SK-N-SH treated with all-trans-retinoic acid at 6 μM for 48 hours (cell line): ENCODE measurements around the gene REXO4.

Experiments used
- ATAC-seq: fragments of 200-7000 bp; cut with Tn5 transposase; 3 replicates; pipeline ENCODE4 v1.9.1; 2020; ENCODE audit warnings: mild to moderate bottlenecking, moderate library complexity
- ARNTL ChIP-seq: fragments of 450-650 bp; formaldehyde crosslinking; IDR thresholded peaks from 2 replicates; pipeline ENCODE4 v1.5.0; 2020; ENCODE audit warnings: low read depth, mild to moderate bottlenecking, moderate library complexity, borderline replicate concordance
- BACH2 ChIP-seq: fragments of 250-450 bp; sonication (Bioruptor Pico); IDR thresholded peaks from 2 replicates; pipeline ENCODE4 v1.9.0; 2021; ENCODE audit warnings: mild to moderate bottlenecking, borderline replicate concordance
- CSDC2 ChIP-seq: fragments of 250-450 bp; sonication (Bioruptor Pico); IDR thresholded peaks from 2 replicates; pipeline ENCODE4 v1.5.0; 2020; ENCODE audit warnings: mild to moderate bottlenecking, moderate library complexity
- CSRNP3 ChIP-seq: fragments of 250-450 bp; sonication (Bioruptor Pico); IDR thresholded peaks from 2 replicates; pipeline ENCODE4 v1.5.1; 2021; ENCODE audit warnings: mild to moderate bottlenecking, moderate library complexity
- ESRRG ChIP-seq: fragments of 250-450 bp; sonication (Bioruptor Pico); IDR thresholded peaks from 2 replicates; pipeline ENCODE4 v1.6.1; 2021; ENCODE audit warnings: mild to moderate bottlenecking
- GLIS3 ChIP-seq: fragments of 250-450 bp; sonication (Bioruptor Pico); IDR thresholded peaks from 2 replicates; pipeline ENCODE4 v1.5.0; 2020; ENCODE audit warnings: mild to moderate bottlenecking, moderate library complexity
- ISL1 ChIP-seq: fragments of 250-450 bp; sonication (Bioruptor Pico); IDR thresholded peaks from 2 replicates; pipeline ENCODE4 v2.1.2; 2022; ENCODE audit warnings: mild to moderate bottlenecking, moderate library complexity
- OSR1 ChIP-seq: fragments of 250-450 bp; sonication (Bioruptor Pico); IDR thresholded peaks from 2 replicates; pipeline ENCODE4 v1.8.0; 2022; ENCODE audit warnings: moderate library complexity, mild to moderate bottlenecking, inconsistent platforms
- PATZ1 ChIP-seq: fragments of 250-450 bp; sonication (Bioruptor Pico); IDR thresholded peaks from 2 replicates; pipeline ENCODE4 v1.8.0; 2020; ENCODE audit warnings: mild to moderate bottlenecking, moderate library complexity, borderline replicate concordance
- RARB ChIP-seq: fragments of 250-450 bp; sonication (Bioruptor Pico); IDR thresholded peaks from 2 replicates; pipeline ENCODE4 v1.8.0; 2021; ENCODE audit warnings: mild to moderate bottlenecking, moderate library complexity
- SNAI2 ChIP-seq: fragments of 250-450 bp; sonication (Bioruptor Pico); IDR thresholded peaks from 2 replicates; pipeline ENCODE4 v1.5.0; 2020; ENCODE audit warnings: mild to moderate bottlenecking, moderate library complexity
- TOX ChIP-seq: fragments of 250-450 bp; sonication (Bioruptor Pico); IDR thresholded peaks from 2 replicates; pipeline ENCODE4 v1.8.0; 2021; ENCODE audit warnings: mild to moderate bottlenecking, moderate library complexity, borderline replicate concordance
- ZFP3 ChIP-seq: fragments of 250-450 bp; sonication (Bioruptor Pico); IDR thresholded peaks from 2 replicates; pipeline ENCODE4 v1.5.0; 2020; ENCODE audit warnings: mild to moderate bottlenecking, moderate library complexity
- ZFP30 ChIP-seq: fragments of 450-650 bp; formaldehyde crosslinking; IDR thresholded peaks from 2 replicates; pipeline ENCODE4 v1.5.0; 2022; ENCODE audit warnings: mild to moderate bottlenecking, moderate library complexity
- ZNF565 ChIP-seq: fragments of 450-650 bp; formaldehyde crosslinking; conservative IDR thresholded peaks from 2 replicates; pipeline ENCODE4 v1.5.0; 2020; ENCODE audit warnings: low read depth, mild to moderate bottlenecking, moderate library complexity
- ZNF70 ChIP-seq: fragments of 450-650 bp; formaldehyde crosslinking; IDR thresholded peaks from 2 replicates; pipeline ENCODE4 v1.5.0; 2020; ENCODE audit warnings: mild to moderate bottlenecking, moderate library complexity
- TF ChIP-seq, protein P1 (sequence below): fragments of 250-450 bp; sonication (Bioruptor Pico); IDR thresholded peaks from 2 replicates; pipeline ENCODE4 v1.5.0; 2020; ENCODE audit warnings: mild to moderate bottlenecking, moderate library complexity
- TF ChIP-seq, protein P2 (sequence below): fragments of 250-450 bp; sonication (Bioruptor Pico); IDR thresholded peaks from 2 replicates; pipeline ENCODE4 v1.5.1; 2020; ENCODE audit warnings: low read depth, mild to moderate bottlenecking, moderate library complexity
- TF ChIP-seq, protein P3 (sequence below): fragments of 250-450 bp; sonication (Bioruptor Pico); IDR thresholded peaks from 2 replicates; pipeline ENCODE4 v1.8.0; 2021; ENCODE audit warnings: low read depth, mild to moderate bottlenecking, moderate library complexity, borderline replicate concordance

REXO4 gene

GRCh38 chr9:133383438-133383837, 34.4 kb downstream of the REXO4 start (continued):
- TF ChIP-seq, protein P1, sequence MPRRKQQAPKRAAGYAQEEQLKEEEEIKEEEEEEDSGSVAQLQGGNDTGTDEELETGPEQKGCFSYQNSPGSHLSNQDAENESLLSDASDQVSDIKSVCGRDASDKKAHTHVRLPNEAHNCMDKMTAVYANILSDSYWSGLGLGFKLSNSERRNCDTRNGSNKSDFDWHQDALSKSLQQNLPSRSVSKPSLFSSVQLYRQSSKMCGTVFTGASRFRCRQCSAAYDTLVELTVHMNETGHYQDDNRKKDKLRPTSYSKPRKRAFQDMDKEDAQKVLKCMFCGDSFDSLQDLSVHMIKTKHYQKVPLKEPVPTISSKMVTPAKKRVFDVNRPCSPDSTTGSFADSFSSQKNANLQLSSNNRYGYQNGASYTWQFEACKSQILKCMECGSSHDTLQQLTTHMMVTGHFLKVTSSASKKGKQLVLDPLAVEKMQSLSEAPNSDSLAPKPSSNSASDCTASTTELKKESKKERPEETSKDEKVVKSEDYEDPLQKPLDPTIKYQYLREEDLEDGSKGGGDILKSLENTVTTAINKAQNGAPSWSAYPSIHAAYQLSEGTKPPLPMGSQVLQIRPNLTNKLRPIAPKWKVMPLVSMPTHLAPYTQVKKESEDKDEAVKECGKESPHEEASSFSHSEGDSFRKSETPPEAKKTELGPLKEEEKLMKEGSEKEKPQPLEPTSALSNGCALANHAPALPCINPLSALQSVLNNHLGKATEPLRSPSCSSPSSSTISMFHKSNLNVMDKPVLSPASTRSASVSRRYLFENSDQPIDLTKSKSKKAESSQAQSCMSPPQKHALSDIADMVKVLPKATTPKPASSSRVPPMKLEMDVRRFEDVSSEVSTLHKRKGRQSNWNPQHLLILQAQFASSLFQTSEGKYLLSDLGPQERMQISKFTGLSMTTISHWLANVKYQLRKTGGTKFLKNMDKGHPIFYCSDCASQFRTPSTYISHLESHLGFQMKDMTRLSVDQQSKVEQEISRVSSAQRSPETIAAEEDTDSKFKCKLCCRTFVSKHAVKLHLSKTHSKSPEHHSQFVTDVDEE (CRISPR knock-in tag) = no peak
- TF ChIP-seq, protein P2, sequence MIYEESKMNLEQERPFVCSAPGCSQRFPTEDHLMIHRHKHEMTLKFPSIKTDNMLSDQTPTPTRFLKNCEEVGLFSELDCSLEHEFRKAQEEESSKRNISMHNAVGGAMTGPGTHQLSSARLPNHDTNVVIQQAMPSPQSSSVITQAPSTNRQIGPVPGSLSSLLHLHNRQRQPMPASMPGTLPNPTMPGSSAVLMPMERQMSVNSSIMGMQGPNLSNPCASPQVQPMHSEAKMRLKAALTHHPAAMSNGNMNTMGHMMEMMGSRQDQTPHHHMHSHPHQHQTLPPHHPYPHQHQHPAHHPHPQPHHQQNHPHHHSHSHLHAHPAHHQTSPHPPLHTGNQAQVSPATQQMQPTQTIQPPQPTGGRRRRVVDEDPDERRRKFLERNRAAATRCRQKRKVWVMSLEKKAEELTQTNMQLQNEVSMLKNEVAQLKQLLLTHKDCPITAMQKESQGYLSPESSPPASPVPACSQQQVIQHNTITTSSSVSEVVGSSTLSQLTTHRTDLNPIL (CRISPR knock-in tag) = no peak
- TF ChIP-seq GLIS3 (CRISPR knock-in tag) (no peak), TOX (no peak)

DNA sequence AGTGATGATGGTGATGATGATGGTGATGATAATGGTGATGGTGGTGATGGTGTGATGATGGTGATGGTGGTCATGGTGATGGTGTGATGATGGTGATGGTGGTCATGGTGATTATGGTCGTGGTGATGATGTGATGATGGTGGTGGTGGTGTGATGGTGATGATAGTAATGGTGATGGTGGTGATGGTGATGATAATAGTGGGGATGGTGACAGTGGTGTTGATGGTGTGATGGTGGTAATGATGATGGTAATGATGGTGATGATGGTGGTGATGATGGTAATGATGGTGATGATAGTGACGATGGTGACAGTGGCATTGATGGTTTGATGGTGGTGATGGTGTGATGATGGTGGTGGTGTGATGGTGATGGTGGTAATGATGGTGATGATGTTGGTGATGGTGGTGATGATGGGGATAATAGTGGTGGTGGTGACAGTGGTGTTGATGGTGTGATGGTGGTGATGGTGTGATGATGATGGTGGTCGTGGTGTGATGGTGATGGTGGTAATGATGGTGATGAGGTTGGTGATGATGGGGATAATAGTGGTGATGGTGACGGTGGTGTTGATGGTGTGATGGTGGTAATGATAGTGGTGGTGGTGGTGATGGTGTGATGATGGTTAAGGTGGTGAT, 35.2 kb downstream of the REXO4 start:
- ATAC-seq = no peak
- TF ChIP-seq PATZ1 (CRISPR knock-in tag) (no peak), ZFP3 (CRISPR knock-in tag) (no peak), ZNF565 (CRISPR knock-in tag) (no peak)

GRCh38 chr9:133380734-133381133, 37.1 kb downstream of the REXO4 start:
- ATAC-seq = no peak
- TF ChIP-seq ZNF565 (CRISPR knock-in tag) (no peak), OSR1 (CRISPR knock-in tag) (no peak), ARNTL (CRISPR knock-in tag) (no peak), ISL1 (CRISPR knock-in tag) (no peak), PATZ1 (CRISPR knock-in tag) (no peak), GLIS3 (CRISPR knock-in tag) (no peak), ESRRG (CRISPR knock-in tag) (no peak), ZFP3 (CRISPR knock-in tag) (no peak), ZFP30 (no peak), ZNF70 (CRISPR knock-in tag) (no peak), BACH2 (CRISPR knock-in tag) (no peak), CSRNP3 (no peak), SNAI2 (CRISPR knock-in tag) (no peak), CSDC2 (CRISPR knock-in tag) (no peak), RARB (CRISPR knock-in tag) (no peak)
- TF ChIP-seq, protein P1 (CRISPR knock-in tag) = no peak
- TF ChIP-seq, protein P2 (CRISPR knock-in tag) = no peak
- TF ChIP-seq, protein P3, sequence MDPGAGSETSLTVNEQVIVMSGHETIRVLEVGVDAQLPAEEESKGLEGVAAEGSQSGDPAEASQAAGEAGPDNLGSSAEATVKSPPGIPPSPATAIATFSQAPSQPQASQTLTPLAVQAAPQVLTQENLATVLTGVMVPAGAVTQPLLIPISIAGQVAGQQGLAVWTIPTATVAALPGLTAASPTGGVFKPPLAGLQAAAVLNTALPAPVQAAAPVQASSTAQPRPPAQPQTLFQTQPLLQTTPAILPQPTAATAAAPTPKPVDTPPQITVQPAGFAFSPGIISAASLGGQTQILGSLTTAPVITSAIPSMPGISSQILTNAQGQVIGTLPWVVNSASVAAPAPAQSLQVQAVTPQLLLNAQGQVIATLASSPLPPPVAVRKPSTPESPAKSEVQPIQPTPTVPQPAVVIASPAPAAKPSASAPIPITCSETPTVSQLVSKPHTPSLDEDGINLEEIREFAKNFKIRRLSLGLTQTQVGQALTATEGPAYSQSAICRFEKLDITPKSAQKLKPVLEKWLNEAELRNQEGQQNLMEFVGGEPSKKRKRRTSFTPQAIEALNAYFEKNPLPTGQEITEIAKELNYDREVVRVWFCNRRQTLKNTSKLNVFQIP = no peak
